ENCODE results near the gene SLC10A7. TPM values are rescaled to one million over a fixed set of nuclear protein-coding genes. Genes with fewer than 3 reads are reported as not detected.

The SLC10A7 gene
- total RNA-seq, 1 donor from 2014 or later: 15.5 TPM

GRCh38 chr4:146381263-146381872 is 140.4 kb downstream of the SLC10A7 start:
- peaks cover 11% of the 10 kb centered on the region for H3K9me3 Mint-ChIP-seq
- peaks cover 8% of the 10 kb centered on the region for H3K4me1 Mint-ChIP-seq
- TF ChIP-seq CTCF (IDR thresholded peaks at IDR 0.05; ENCODE audit: unreplicated experiment): no peak
- H3K36me3 Mint-ChIP-seq: no peaks in the 10 kb centered on the region
- no peak overlapping the region for H3K4me3 Mint-ChIP-seq
- H3K27me3 Mint-ChIP-seq (ENCODE audit: low read depth): peaks cover 45% of the 10 kb centered on the region
- no peak overlapping the region for H3K27ac Mint-ChIP-seq
- no peak for DNase-seq (ENCODE audit: low spot score in 2 of 2, unreplicated experiment in 2 of 2)

- H3K9me3 Mint-ChIP-seq: peaks cover 20% of the 10 kb centered on the region
- peaks cover 45% of the 10 kb centered on the region for H3K27me3 Mint-ChIP-seq (ENCODE audit: low read depth)
- no peak for DNase-seq (ENCODE audit: low spot score in 2 of 2, unreplicated experiment in 2 of 2)
- no peak overlapping the region for H3K27ac Mint-ChIP-seq
- no peak for TF ChIP-seq CTCF (IDR thresholded peaks at IDR 0.05; ENCODE audit: unreplicated experiment)
- peaks cover 8% of the 10 kb centered on the region for H3K4me1 Mint-ChIP-seq
- no peak overlapping the region for H3K4me3 Mint-ChIP-seq
- no peaks in the 10 kb centered on the region for H3K36me3 Mint-ChIP-seq
These were observed 142.0 kb downstream of the SLC10A7 start for GRCh38 chr4:146379744-146380143.

- no peak overlapping the region for H3K4me3 Mint-ChIP-seq
- TF ChIP-seq CTCF (IDR thresholded peaks at IDR 0.05; ENCODE audit: unreplicated experiment): no peak
- H3K4me1 Mint-ChIP-seq: no peaks in the 10 kb centered on the region
- no peak for DNase-seq (ENCODE audit: low spot score in 2 of 2, unreplicated experiment in 2 of 2)
- no peak overlapping the region for H3K27ac Mint-ChIP-seq
- H3K9me3 Mint-ChIP-seq: peaks cover 13% of the 10 kb centered on the region
- peaks cover 8% of the 10 kb centered on the region for H3K27me3 Mint-ChIP-seq (ENCODE audit: low read depth)
- no peaks in the 10 kb centered on the region for H3K36me3 Mint-ChIP-seq
These were observed 149.9 kb downstream of the SLC10A7 start for GRCh38 chr4:146371812-146372211.

GRCh38 chr4:146370841-146371240 is 150.9 kb downstream of the SLC10A7 start:
- no peak overlapping the region for H3K4me3 Mint-ChIP-seq
- no peak for DNase-seq (ENCODE audit: low spot score in 2 of 2, unreplicated experiment in 2 of 2)
- no peak overlapping the region for H3K27ac Mint-ChIP-seq
- H3K4me1 Mint-ChIP-seq: no peaks in the 10 kb centered on the region
- no peak for TF ChIP-seq CTCF (IDR thresholded peaks at IDR 0.05; ENCODE audit: unreplicated experiment)
- H3K27me3 Mint-ChIP-seq (ENCODE audit: low read depth): peaks cover 1% of the 10 kb centered on the region
- H3K9me3 Mint-ChIP-seq: peaks cover 4% of the 10 kb centered on the region
- no peaks in the 10 kb centered on the region for H3K36me3 Mint-ChIP-seq

GRCh38 chr4:146369446-146369845 is 152.3 kb downstream of the SLC10A7 start:
- Mint-ChIP-seq H3K4me1 (no peaks in the 10 kb centered on the region), H3K4me3 (no peak overlapping the region), H3K36me3 (no peaks in the 10 kb centered on the region), H3K27me3 (ENCODE audit: low read depth) (no peaks in the 10 kb centered on the region), H3K9me3 (peaks cover under 1% of the 10 kb centered on the region), H3K27ac (no peak overlapping the region)
- no peak for DNase-seq (ENCODE audit: low spot score in 2 of 2, unreplicated experiment in 2 of 2)
- no peak for TF ChIP-seq CTCF (IDR thresholded peaks at IDR 0.05; ENCODE audit: unreplicated experiment)

- TF ChIP-seq CTCF (IDR thresholded peaks at IDR 0.05; ENCODE audit: unreplicated experiment): no peak
- H3K4me3 Mint-ChIP-seq: no peak overlapping the region
These were observed 153.5 kb downstream of the SLC10A7 start for GRCh38 chr4:146368209-146368608.

More at GRCh38 chr4:146368209-146368608, 153.5 kb downstream of the SLC10A7 start:
- peaks cover 13% of the 10 kb centered on the region for H3K9me3 Mint-ChIP-seq
- H3K4me1 Mint-ChIP-seq: no peaks in the 10 kb centered on the region
- no peaks in the 10 kb centered on the region for H3K36me3 Mint-ChIP-seq
- no peak overlapping the region for H3K27ac Mint-ChIP-seq
- no peaks in the 10 kb centered on the region for H3K27me3 Mint-ChIP-seq (ENCODE audit: low read depth)
- no peak for DNase-seq (ENCODE audit: low spot score in 2 of 2, unreplicated experiment in 2 of 2)
